GM18951 (cell line): ENCODE measurements around the gene PYGO1.
"Not testable (repeated sequence)": the region's sequence is repeated elsewhere in the genome, so short reads cannot be mapped to it uniquely, and the experiment has no call there.

Experiments
- POLR2A ChIP-seq: IDR thresholded peaks from 4 replicates; pipeline ENCODE4 v1.6.1; 2011; ENCODE audit warnings: mild to moderate bottlenecking; ENCODE audit not compliant: insufficient read length, insufficient read depth; ENCODE audit errors: extremely low read depth
- in situ Hi-C: fragments of 300-500 bp; cut with MboI; formaldehyde crosslinking; loops from one replicate; pipeline ENCODE4 v1.12.0; 2022; ENCODE audit warnings: low sequenced_read_pairs, mixed read lengths, inconsistent platforms; ENCODE audit not compliant: unreplicated experiment

Gene PYGO1

GRCh38 chr15:55546718-55547117 lies 41.4 kb downstream of the PYGO1 start:
- in situ Hi-C loops, result no loop called here
- no peak for TF ChIP-seq POLR2A

- in situ Hi-C loops, result no loop called here
- TF ChIP-seq POLR2A, result no peak
Measured at GRCh38 chr15:55535436-55535835, 52.7 kb downstream of the PYGO1 start.

GRCh38 chr15:55532944-55533343 lies 55.2 kb downstream of the PYGO1 start:
- no peak for TF ChIP-seq POLR2A
- in situ Hi-C loops, result no loop called here

- no peak for TF ChIP-seq POLR2A
- in situ Hi-C loops, result no loop called here
Measured at GRCh38 chr15:55530861-55531313, 57.3 kb downstream of the PYGO1 start.

GRCh38 chr15:55528812-55529211 lies 59.3 kb downstream of the PYGO1 start:
- in situ Hi-C loops, result no loop called here
- TF ChIP-seq POLR2A, result no peak

GRCh38 chr15:55527150-55527549 lies 61.0 kb downstream of the PYGO1 start:
- no peak for TF ChIP-seq POLR2A
- in situ Hi-C loops, result no loop called here

- no peak for TF ChIP-seq POLR2A
- in situ Hi-C loops, result no loop called here
Measured at GRCh38 chr15:55526559-55527036, 61.5 kb downstream of the PYGO1 start.

GRCh38 chr15:55522742-55523450 lies 65.2 kb downstream of the PYGO1 start:
- TF ChIP-seq POLR2A, result no peak
- in situ Hi-C loops, result no loop called here

- no peak for TF ChIP-seq POLR2A
- in situ Hi-C loops, result no loop called here
Measured at GRCh38 chr15:55518641-55519040, 69.5 kb downstream of the PYGO1 start.

- in situ Hi-C loops, result no loop called here
- TF ChIP-seq POLR2A, result no peak
Measured at GRCh38 chr15:55518009-55518408, 70.1 kb downstream of the PYGO1 start.

GRCh38 chr15:55515991-55516776 lies 72.0 kb downstream of the PYGO1 start:
- TF ChIP-seq POLR2A, result no peak
- in situ Hi-C loops, result no loop called here

GRCh38 chr15:55515491-55515890 lies 72.7 kb downstream of the PYGO1 start:
- TF ChIP-seq POLR2A, result no peak
- in situ Hi-C loops, result no loop called here

GRCh38 chr15:55514414-55514850 lies 73.7 kb downstream of the PYGO1 start:
- TF ChIP-seq POLR2A, result no peak
- in situ Hi-C loops, result no loop called here

- in situ Hi-C loops, result not testable (repeated sequence)
Measured at GRCh38 chr15:55513621-55514413, 74.3 kb downstream of the PYGO1 start.

- in situ Hi-C loops, result no loop called here
Measured at GRCh38 chr15:55513152-55513551, 75.0 kb downstream of the PYGO1 start.

More at GRCh38 chr15:55513152-55513551, 75.0 kb downstream of the PYGO1 start:
- TF ChIP-seq POLR2A, result no peak
